Nephron (organoid): ENCODE measurements around the gene EME2.
"Not testable (repeated sequence)": the region's sequence is repeated elsewhere in the genome, so short reads cannot be mapped to it uniquely, and the experiment has no call there.

Experiments
- H3K27ac Mint-ChIP-seq, 3 experiments: 2 replicates each; pipeline ENCODE4 v1.8.0; 2020; ENCODE audit warnings: mixed read lengths in 3 of 3, mild to moderate bottlenecking in 2 of 3, moderate library complexity in 1 of 3
- H3K27me3 Mint-ChIP-seq: 2 replicates; pipeline ENCODE4 v1.8.0; 2021; ENCODE audit warnings: low read depth, mild to moderate bottlenecking, moderate library complexity, mixed read lengths
- H3K36me3 Mint-ChIP-seq: 2 replicates; pipeline ENCODE4 v1.8.0; 2020; ENCODE audit warnings: low read depth, mixed read lengths
- H3K4me1 Mint-ChIP-seq: 2 replicates; pipeline ENCODE4 v1.8.0; 2020; ENCODE audit warnings: mixed read lengths
- H3K4me3 Mint-ChIP-seq, 3 experiments: 2 replicates each; pipeline ENCODE4 v1.8.0; 2020; ENCODE audit warnings: mild to moderate bottlenecking in 3 of 3, mixed read lengths in 3 of 3, moderate library complexity in 2 of 3
- H3K9me3 Mint-ChIP-seq: 2 replicates; pipeline ENCODE4 v1.8.0; 2020; ENCODE audit warnings: mixed read lengths
- CTCF ChIP-seq, 3 experiments: fragments of 200-600 bp; sonication (generic); IDR thresholded peaks; one replicate each; pipeline ENCODE4 v1.5.0; 2021; ENCODE audit warnings: antibody characterized with exemption in 3 of 3; ENCODE audit not compliant: unreplicated experiment in 3 of 3

Gene EME2

GRCh38 chr16:1791943-1792812 lies 19.6 kb downstream of the EME2 start:
- Mint-ChIP-seq H3K36me3 (peaks cover 9% of the 10 kb centered on the region), H3K4me3 (no peak overlapping the region), H3K4me1 (no peaks in the 10 kb centered on the region), H3K27me3 (no peaks in the 10 kb centered on the region), H3K27ac (no peak overlapping the region), H3K9me3 (peaks cover 2% of the 10 kb centered on the region)
- no peak for TF ChIP-seq CTCF (IDR thresholded peaks at IDR 0.05; ENCODE audit: unreplicated experiment in 3 of 3)

GRCh38 chr16:1792836-1793577 lies 20.4 kb downstream of the EME2 start:
- no peaks in the 10 kb centered on the region for H3K27me3 Mint-ChIP-seq
- TF ChIP-seq CTCF (IDR thresholded peaks at IDR 0.05; ENCODE audit: unreplicated experiment in 3 of 3) = no peak
- H3K27ac Mint-ChIP-seq = no peak overlapping the region
- H3K9me3 Mint-ChIP-seq = peaks cover 6% of the 10 kb centered on the region
- no peaks in the 10 kb centered on the region for H3K4me1 Mint-ChIP-seq
- H3K36me3 Mint-ChIP-seq = peaks cover 11% of the 10 kb centered on the region
- no peak overlapping the region for H3K4me3 Mint-ChIP-seq

- H3K4me3 Mint-ChIP-seq = no peak within 1 kb of the TSS
- peaks cover 6% of the 10 kb centered on the region for H3K9me3 Mint-ChIP-seq
- H3K4me1 Mint-ChIP-seq = no peaks in the 10 kb centered on the region
- TF ChIP-seq CTCF (IDR thresholded peaks at IDR 0.05; ENCODE audit: unreplicated experiment in 3 of 3) = no peak
- H3K27me3 Mint-ChIP-seq = no peaks in the 10 kb centered on the region
- peak within 1 kb of the TSS in 1 of 3 experiments; percentile 23 for H3K27ac Mint-ChIP-seq
- H3K36me3 Mint-ChIP-seq = peaks cover 11% of the 10 kb centered on the region
Observed at GRCh38 chr16:1793578-1794220, 21.1 kb downstream of the EME2 start, which contains the start of gene IGFALS. Gene IGFALS (minus strand): TSS chr16:1793705. CDS start chr16:1793652, 53 bp downstream.

- Mint-ChIP-seq H3K36me3 (peaks cover 11% of the 10 kb centered on the region), H3K27ac (peak overlapping the region in 1 of 3 experiments; percentile 23), H3K4me3 (no peak overlapping the region), H3K9me3 (peaks cover 10% of the 10 kb centered on the region), H3K4me1 (no peaks in the 10 kb centered on the region), H3K27me3 (no peaks in the 10 kb centered on the region)
- no peak for TF ChIP-seq CTCF (IDR thresholded peaks at IDR 0.05; ENCODE audit: unreplicated experiment in 3 of 3)
Observed at GRCh38 chr16:1794221-1794871, 21.7 kb downstream of the EME2 start.

GRCh38 chr16:1794908-1795666 lies 22.5 kb downstream of the EME2 start:
- no peak for TF ChIP-seq CTCF (IDR thresholded peaks at IDR 0.05; ENCODE audit: unreplicated experiment in 3 of 3)
- Mint-ChIP-seq H3K4me3 (no peak overlapping the region), H3K36me3 (peaks cover 16% of the 10 kb centered on the region), H3K27ac (no peak overlapping the region), H3K4me1 (no peaks in the 10 kb centered on the region), H3K27me3 (no peaks in the 10 kb centered on the region), H3K9me3 (peaks cover 15% of the 10 kb centered on the region)

GRCh38 chr16:1799263-1799662 lies 26.7 kb downstream of the EME2 start:
- not testable (repeated sequence) for H3K27me3 Mint-ChIP-seq, H3K4me1 Mint-ChIP-seq, H3K4me3 Mint-ChIP-seq, H3K27ac Mint-ChIP-seq
- Mint-ChIP-seq H3K9me3 (peaks cover 21% of the 10 kb centered on the region), H3K36me3 (peaks cover 23% of the 10 kb centered on the region)
